GM19099 (cell line): ENCODE measurements around the gene SLIT1.

Experiments
- POLR2A ChIP-seq: IDR thresholded peaks from 3 replicates; pipeline ENCODE4 v1.6.1; 2011; ENCODE audit warnings: low read depth; ENCODE audit not compliant: insufficient read length; ENCODE audit errors: extremely low read depth

Gene SLIT1

GRCh38 chr10:97207756-97208346, 22.1 kb upstream of the SLIT1 start:
- no peak for TF ChIP-seq POLR2A

- TF ChIP-seq POLR2A: no peak
Observed at GRCh38 chr10:97207131-97207530, 21.4 kb upstream of the SLIT1 start.

GRCh38 chr10:97204826-97205679, 19.3 kb upstream of the SLIT1 start:
- no peak for TF ChIP-seq POLR2A

GRCh38 chr10:97203220-97203619, 17.5 kb upstream of the SLIT1 start:
- no peak for TF ChIP-seq POLR2A

GRCh38 chr10:97200616-97201015, 14.9 kb upstream of the SLIT1 start:
- no peak for TF ChIP-seq POLR2A

GRCh38 chr10:97199152-97199551, 13.4 kb upstream of the SLIT1 start:
- TF ChIP-seq POLR2A: no peak

- no peak for TF ChIP-seq POLR2A
Observed at GRCh38 chr10:97197030-97197500, 11.3 kb upstream of the SLIT1 start.

- no peak for TF ChIP-seq POLR2A
Observed at GRCh38 chr10:97196223-97197029, 10.7 kb upstream of the SLIT1 start.

GRCh38 chr10:97195706-97196222, 10.0 kb upstream of the SLIT1 start:
- TF ChIP-seq POLR2A: no peak

- no peak for TF ChIP-seq POLR2A
Observed at GRCh38 chr10:97192952-97193435, 7.2 kb upstream of the SLIT1 start.

GRCh38 chr10:97190450-97190849, 4.7 kb upstream of the SLIT1 start:
- TF ChIP-seq POLR2A: no peak

GRCh38 chr10:97188261-97188711, 2.5 kb upstream of the SLIT1 start:
- no peak for TF ChIP-seq POLR2A

GRCh38 chr10:97186911-97187310, 1.2 kb upstream of the SLIT1 start:
- no peak for TF ChIP-seq POLR2A

- TF ChIP-seq POLR2A: no peak
Observed at GRCh38 chr10:97184971-97185325, 811 bp downstream of the SLIT1 start.

GRCh38 chr10:97183314-97183713, 2.4 kb downstream of the SLIT1 start:
- no peak for TF ChIP-seq POLR2A
